A673 (cell line): ENCODE results near the gene FAHD2A. TPM values are rescaled to one million over a fixed set of nuclear protein-coding genes. Genes with fewer than 3 reads are reported as not detected.

Experiments used
- BruUV-seq: library from RNA; stranded (reverse); fragments of 400-500 nt; replicated peaks from 2 replicates; lab custom pipeline; 2021; lab: Mats Ljungman, UMichigan
- CTCF ChIA-PET: fragments of 300-600 bp; sonication (Branson Sonifier 250); formaldehyde crosslinking; loops from one replicate; lab custom pipeline; 2022; ENCODE audit warnings: antibody characterized with exemption; lab: Charles Lee
- POLR2A ChIA-PET: fragments of 300-600 bp; sonication (Branson Sonifier 250); formaldehyde crosslinking; loops from one replicate; lab custom pipeline; 2022; ENCODE audit warnings: antibody characterized with exemption; ENCODE audit not compliant: low non-redundant PET; lab: Charles Lee
- DNase-seq: peaks from one replicate; pipeline ENCODE4 v3.0.0-alpha.2; 2015; ENCODE audit warnings: low spot score
- H3K27ac ChIP-seq: fragments of 200-600 bp; sonication (generic); 2 replicates; pipeline ENCODE4 v1.5.1; 2016; ENCODE audit warnings: mixed run types, low read depth, mild to moderate bottlenecking, mixed read lengths, antibody characterized with exemption, low read length; ENCODE audit not compliant: poor library complexity, severe bottlenecking
- H3K27me3 ChIP-seq: fragments of 200-600 bp; sonication (generic); replicated peaks from 2 replicates; pipeline ENCODE4 v1.6.1; 2017; ENCODE audit warnings: mixed run types, low read depth, mild to moderate bottlenecking, mixed read lengths, antibody characterized with exemption, low read length; ENCODE audit not compliant: insufficient read depth, poor library complexity
- H3K36me3 ChIP-seq: fragments of 200-600 bp; sonication (generic); 2 replicates; pipeline ENCODE4 v1.6.1; 2016; ENCODE audit warnings: mixed run types, mild to moderate bottlenecking, mixed read lengths, antibody characterized with exemption, low read length; ENCODE audit not compliant: insufficient read depth, poor library complexity, severe bottlenecking
- H3K4me1 ChIP-seq: fragments of 200-600 bp; sonication (generic); 2 replicates; pipeline ENCODE4 v1.6.1; 2017; ENCODE audit warnings: mixed run types, mild to moderate bottlenecking, mixed read lengths, antibody characterized with exemption, low read length; ENCODE audit not compliant: insufficient read depth, poor library complexity, severe bottlenecking
- H3K4me3 ChIP-seq: fragments of 200-600 bp; sonication (generic); 2 replicates; pipeline ENCODE4 v1.5.1; 2016; ENCODE audit warnings: low read depth, mixed run types, mild to moderate bottlenecking, mixed read lengths, low read length; ENCODE audit not compliant: poor library complexity, severe bottlenecking
- H3K9me3 ChIP-seq: fragments of 200-600 bp; sonication (generic); 2 replicates; pipeline ENCODE4 v1.6.1; 2016; ENCODE audit warnings: mixed run types, low read depth, mild to moderate bottlenecking, mixed read lengths, antibody characterized with exemption, low read length; ENCODE audit not compliant: poor library complexity, severe bottlenecking
- EZH2 ChIP-seq: fragments of 200-600 bp; sonication (generic); IDR thresholded peaks from 2 replicates; pipeline ENCODE4 v1.6.1; 2017; ENCODE audit warnings: borderline replicate concordance, low read depth, mild to moderate bottlenecking, mixed read lengths, antibody characterized with exemption, low read length; ENCODE audit not compliant: poor library complexity, severe bottlenecking
- intact Hi-C: fragments of 100-400 bp; cut with micrococcal nuclease; formaldehyde crosslinking; loops from one replicate; pipeline ENCODE4 v1.10.0; 2022; ENCODE audit not compliant: unreplicated experiment
- total RNA-seq: library from RNA; stranded (reverse); gene quantifications from 2 replicates; pipeline ENCODE4 v1.2.3, GENCODE V29; 2021
- TF ChIP-seq, protein P1 (sequence below): fragments of 300-800, 200-600 bp; sonication (generic); conservative IDR thresholded peaks from 2 replicates; pipeline ENCODE4 v1.5.1; 2017; ENCODE audit warnings: low read depth, mild to moderate bottlenecking, antibody characterized with exemption, low read length, moderate library complexity, mixed read lengths

FAHD2A gene
- total RNA-seq, 1 experiment from 2014 or later: 28.9 TPM

DNA sequence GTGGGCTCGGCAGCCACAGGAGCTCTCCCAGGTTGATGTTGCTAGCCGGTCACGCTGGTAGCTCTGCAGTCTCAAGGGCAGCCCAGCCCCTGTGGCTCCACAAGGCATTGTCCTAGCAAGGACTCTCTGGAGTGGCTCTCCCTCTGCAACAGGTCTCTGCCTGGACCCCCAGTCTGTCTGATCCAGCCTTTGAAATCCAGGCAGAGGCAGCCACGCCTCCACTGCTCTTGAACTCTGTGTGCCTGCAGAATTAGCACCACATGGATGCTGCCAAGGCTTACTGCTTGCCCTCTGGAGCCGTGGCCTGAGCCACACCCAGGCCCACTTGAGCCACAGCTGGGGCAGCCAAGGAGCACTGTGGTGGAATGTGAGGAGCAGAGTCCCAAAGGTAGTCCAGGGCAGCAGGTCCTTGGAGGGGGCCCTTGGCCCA is 43.0 kb upstream of the FAHD2A start:
- intact Hi-C loops: no loop called here
- Histone ChIP-seq H3K4me1 (no peaks in the 10 kb centered on the region), H3K27me3 (peaks cover 8% of the 10 kb centered on the region), H3K27ac (no peak overlapping the region), H3K9me3 (no peaks in the 10 kb centered on the region), H3K36me3 (no peaks in the 10 kb centered on the region), H3K4me3 (no peak overlapping the region)
- POLR2A ChIA-PET: no interaction called here
- CTCF ChIA-PET: no interaction called here
- DNase-seq: no peak
- no peak for TF ChIP-seq EZH2
- TF ChIP-seq, protein P1, sequence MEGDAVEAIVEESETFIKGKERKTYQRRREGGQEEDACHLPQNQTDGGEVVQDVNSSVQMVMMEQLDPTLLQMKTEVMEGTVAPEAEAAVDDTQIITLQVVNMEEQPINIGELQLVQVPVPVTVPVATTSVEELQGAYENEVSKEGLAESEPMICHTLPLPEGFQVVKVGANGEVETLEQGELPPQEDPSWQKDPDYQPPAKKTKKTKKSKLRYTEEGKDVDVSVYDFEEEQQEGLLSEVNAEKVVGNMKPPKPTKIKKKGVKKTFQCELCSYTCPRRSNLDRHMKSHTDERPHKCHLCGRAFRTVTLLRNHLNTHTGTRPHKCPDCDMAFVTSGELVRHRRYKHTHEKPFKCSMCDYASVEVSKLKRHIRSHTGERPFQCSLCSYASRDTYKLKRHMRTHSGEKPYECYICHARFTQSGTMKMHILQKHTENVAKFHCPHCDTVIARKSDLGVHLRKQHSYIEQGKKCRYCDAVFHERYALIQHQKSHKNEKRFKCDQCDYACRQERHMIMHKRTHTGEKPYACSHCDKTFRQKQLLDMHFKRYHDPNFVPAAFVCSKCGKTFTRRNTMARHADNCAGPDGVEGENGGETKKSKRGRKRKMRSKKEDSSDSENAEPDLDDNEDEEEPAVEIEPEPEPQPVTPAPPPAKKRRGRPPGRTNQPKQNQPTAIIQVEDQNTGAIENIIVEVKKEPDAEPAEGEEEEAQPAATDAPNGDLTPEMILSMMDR: no peak
- no TSS peak for BruUV-seq

DNA sequence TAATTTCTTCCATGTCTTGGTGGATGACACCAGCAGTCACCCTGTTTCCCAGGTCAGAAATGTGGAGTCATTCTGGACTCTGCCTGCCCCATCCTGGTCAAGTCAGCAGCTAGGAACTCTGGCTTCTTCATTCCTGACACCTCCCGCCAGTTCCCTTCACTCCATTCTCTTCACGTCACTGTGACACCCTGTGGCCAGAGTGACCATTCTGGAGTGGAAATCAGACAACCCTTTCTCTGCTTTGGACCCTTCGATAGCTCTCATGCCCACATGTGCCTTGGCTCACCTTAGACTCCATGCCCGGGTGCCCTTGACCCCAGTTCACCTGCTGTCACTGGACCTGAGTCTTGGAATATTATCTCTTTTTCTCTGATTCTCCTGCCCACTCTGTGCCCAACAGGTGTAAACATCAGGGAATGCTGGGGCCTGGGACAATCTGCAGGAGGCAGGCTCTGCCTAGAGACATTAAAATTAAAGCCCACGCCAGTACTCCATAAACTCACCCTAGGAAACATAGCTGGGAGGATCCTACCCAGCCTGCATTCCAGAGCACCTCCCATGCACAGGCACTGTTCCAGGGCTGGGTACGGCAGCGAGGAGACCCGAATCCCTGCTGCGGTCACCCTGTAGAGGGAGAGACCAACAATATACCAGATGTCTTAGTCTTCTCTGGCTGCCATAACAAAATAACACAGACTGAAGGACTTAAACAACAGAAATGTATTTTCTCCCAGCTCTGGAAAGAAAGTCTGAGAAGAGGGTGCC is 41.1 kb upstream of the FAHD2A start:
- no TSS peak for BruUV-seq
- intact Hi-C loops: no loop called here
- Histone ChIP-seq H3K4me3 (no peak overlapping the region), H3K4me1 (no peaks in the 10 kb centered on the region), H3K9me3 (no peaks in the 10 kb centered on the region), H3K36me3 (no peaks in the 10 kb centered on the region), H3K27me3 (peaks cover 8% of the 10 kb centered on the region), H3K27ac (no peak overlapping the region)
- CTCF ChIA-PET: no interaction called here
- TF ChIP-seq, protein P1: no peak
- TF ChIP-seq EZH2: no peak
- POLR2A ChIA-PET: no interaction called here
- DNase-seq: no peak

DNA sequence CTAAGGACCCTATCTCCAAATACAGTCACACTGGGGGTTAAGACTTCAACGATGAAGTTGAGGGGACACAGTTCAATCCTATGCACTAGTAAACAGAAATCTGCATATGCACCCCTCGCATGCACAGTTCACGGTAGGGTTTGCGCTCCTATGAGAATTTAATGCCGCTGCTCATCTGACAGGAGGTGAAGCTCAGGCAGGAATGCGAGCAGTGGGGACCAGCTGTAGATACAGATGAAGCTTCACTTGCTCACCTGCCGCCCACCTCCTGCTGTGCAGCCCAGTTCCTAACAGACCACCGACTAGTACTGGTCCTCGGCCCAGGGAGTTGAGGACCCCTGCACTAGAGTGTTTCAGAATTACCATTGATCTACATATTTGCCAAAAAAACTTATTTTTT is 40.0 kb upstream of the FAHD2A start:
- Histone ChIP-seq H3K4me3 (no peak overlapping the region), H3K36me3 (no peaks in the 10 kb centered on the region), H3K27ac (no peak overlapping the region), H3K4me1 (no peaks in the 10 kb centered on the region), H3K9me3 (no peaks in the 10 kb centered on the region), H3K27me3 (peaks cover 12% of the 10 kb centered on the region)
- BruUV-seq: no TSS peak
- intact Hi-C loops: no loop called here
- ChIA-PET POLR2A (no interaction called here), CTCF (no interaction called here)
- DNase-seq: no peak
- no peak for TF ChIP-seq EZH2
- TF ChIP-seq, protein P1: no peak
